GM12891 (cell line): ENCODE data around the gene UGT1A4.

Source experiments
- DNase-seq: peaks from one replicate; pipeline ENCODE4 v3.0.0; 2011; ENCODE audit warnings: low spot score; ENCODE audit not compliant: insufficient read length
- FAIRE-seq: peaks from 2 replicates; lab custom pipeline; 2011; peaks lifted over from hg19 to GRCh38; lab: Jason Lieb, UNC
- PAX5 ChIP-seq: IDR thresholded peaks from 2 replicates; pipeline ENCODE4 v1.6.1; 2011; ENCODE audit warnings: low read length, moderate library complexity, mild to moderate bottlenecking; ENCODE audit not compliant: insufficient read depth, severe bottlenecking
- POLR2A ChIP-seq: IDR thresholded peaks from 2 replicates; pipeline ENCODE4 v1.6.1; 2011; ENCODE audit warnings: low read depth, low read length, control low read depth
- POLR2AphosphoS5 ChIP-seq: IDR thresholded peaks from 2 replicates; pipeline ENCODE4 v1.6.1; 2011; ENCODE audit warnings: low read depth, low read length, control low read depth
- POU2F2 ChIP-seq: IDR thresholded peaks from 2 replicates; pipeline ENCODE4 v1.6.1; 2011; ENCODE audit warnings: low read depth, mild to moderate bottlenecking, control low read depth, low read length, moderate library complexity
- SPI1 ChIP-seq: IDR thresholded peaks from 2 replicates; pipeline ENCODE4 v1.6.1; 2011; ENCODE audit warnings: low read depth, low read length, control low read depth
- TAF1 ChIP-seq: IDR thresholded peaks from 2 replicates; pipeline ENCODE4 v1.6.1; 2011; ENCODE audit warnings: low read depth, low read length, control low read depth

Gene UGT1A4

DNA sequence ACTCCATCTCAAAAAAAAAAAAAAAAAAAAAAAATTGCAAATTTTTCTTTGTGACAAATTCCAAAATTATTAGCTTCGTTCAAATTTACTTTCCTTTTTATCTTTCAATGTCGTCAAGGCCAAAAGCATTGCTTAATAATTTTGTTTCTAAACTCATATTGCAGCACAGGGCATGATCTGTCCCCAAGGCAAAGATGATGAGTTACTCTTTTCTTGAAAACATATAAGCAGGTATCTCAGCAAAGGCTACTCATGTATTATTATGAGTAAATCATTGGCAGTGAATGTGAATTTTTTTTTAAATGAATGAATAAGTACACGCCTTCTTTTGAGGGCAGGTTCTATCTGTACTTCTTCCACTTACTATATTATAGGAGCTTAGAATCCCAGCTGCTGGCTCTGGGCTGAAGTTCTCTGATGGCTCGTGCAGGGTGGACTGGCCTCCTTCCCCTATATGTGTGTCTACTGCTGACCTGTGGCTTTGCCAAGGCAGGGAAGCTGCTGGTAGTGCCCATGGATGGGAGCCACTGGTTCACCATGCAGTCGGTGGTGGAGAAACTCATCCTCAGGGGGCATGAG, 36.9 kb upstream of the UGT1A4 start, which contains the start of gene UGT1A7:
Gene UGT1A7, plus strand, starts transcription at position 381 of the 579 bp plus-strand sequence. Its CDS starts 37 bp downstream, at position 418.
- TF ChIP-seq TAF1 (no peak), POLR2AphosphoS5 (no peak), POLR2A (no peak), POU2F2 (no peak), PAX5 (no peak), SPI1 (no peak)
- no peak for FAIRE-seq
- DNase-seq: no peak

DNA sequence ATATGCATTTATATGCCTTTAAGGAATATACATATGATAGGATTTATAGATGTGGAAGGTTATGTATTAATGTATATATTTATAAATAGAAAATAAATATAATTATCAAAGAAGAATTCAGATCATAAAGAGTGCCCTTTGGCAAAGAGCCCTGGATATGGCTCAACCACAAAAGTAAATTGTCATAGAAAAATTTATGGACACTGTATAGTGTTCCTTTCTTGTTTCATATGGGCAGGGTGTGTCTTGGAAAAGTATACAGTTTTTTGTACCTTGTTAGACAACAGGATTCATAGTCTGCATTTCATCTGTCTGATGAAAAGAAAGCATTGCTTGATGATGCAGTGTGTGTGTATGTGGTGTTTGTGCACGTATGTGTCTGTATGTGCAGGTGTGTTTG, 33.9 kb upstream of the UGT1A4 start:
- TF ChIP-seq PAX5 (no peak), POU2F2 (no peak), SPI1 (no peak), TAF1 (no peak), POLR2A (no peak), POLR2AphosphoS5 (no peak)
- no peak for DNase-seq
- no peak for FAIRE-seq

DNA sequence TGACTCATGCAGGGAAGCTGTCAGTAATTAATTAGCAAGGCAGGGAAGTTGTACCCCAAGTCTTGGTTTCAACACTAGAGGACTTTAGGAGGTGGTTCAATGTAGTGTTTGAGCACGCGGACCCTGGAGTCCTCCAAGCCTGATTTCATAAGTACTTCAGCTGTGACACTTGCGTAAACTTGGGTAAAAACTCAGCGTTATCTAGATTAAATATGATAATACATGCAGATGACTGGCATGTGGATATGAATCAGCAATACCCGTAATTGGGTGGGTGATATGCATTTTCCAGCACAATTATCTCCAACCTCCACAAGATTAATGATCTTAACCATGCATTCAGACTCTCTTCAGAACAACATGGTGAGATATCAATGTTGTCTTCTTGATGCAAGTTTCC, 31.6 kb upstream of the UGT1A4 start:
- FAIRE-seq (no peak), DNase-seq (no peak)
- TF ChIP-seq TAF1: no peak
- TF ChIP-seq POLR2A: no peak
- TF ChIP-seq SPI1: no peak
- no peak for TF ChIP-seq POU2F2
- no peak for TF ChIP-seq PAX5
- no peak for TF ChIP-seq POLR2AphosphoS5

DNA sequence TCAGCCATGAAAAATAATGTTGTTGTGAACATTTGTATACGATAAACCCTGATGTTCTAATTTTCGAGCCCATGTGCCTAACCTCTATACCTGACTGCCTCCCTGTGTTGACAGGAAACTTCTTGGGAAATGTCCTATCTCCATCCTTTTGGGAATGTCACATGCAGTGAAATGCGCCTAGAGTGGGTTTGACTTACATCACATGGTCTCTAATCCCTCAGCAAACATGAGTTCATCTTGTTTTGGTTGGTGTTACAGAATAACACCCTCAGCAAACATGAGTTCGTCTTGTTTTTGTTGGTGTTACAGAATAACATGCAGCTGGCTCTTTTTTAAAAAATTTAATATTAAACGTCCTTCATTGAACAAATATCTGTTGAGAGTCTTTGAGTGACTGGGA, 30.2 kb upstream of the UGT1A4 start:
- TF ChIP-seq POU2F2: no peak
- DNase-seq: no peak
- no peak for FAIRE-seq

DNA sequence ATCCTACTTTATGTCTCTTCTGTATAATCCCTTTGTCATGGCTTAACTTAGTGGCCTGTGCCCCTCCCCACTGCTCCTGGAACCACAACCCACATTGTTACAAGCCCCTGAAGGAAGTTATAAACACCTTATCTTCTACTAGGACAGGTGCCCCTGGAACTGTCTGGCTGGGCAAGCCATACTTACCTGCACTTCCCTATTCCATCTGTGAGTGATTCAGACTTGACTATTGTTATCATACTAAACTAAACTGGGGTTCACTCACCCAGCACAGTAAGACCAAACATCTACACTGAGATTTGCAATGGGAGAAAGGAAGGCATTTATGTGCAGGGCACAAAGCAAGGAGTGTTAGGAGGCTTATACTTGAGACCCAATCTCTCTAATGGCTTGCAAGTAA, 29.5 kb upstream of the UGT1A4 start:
- TF ChIP-seq POLR2AphosphoS5: no peak
- TF ChIP-seq TAF1: no peak
- TF ChIP-seq POLR2A: no peak
- no peak for TF ChIP-seq POU2F2
- no peak for TF ChIP-seq SPI1
- TF ChIP-seq PAX5: no peak
- FAIRE-seq (no peak), DNase-seq (no peak)

DNA sequence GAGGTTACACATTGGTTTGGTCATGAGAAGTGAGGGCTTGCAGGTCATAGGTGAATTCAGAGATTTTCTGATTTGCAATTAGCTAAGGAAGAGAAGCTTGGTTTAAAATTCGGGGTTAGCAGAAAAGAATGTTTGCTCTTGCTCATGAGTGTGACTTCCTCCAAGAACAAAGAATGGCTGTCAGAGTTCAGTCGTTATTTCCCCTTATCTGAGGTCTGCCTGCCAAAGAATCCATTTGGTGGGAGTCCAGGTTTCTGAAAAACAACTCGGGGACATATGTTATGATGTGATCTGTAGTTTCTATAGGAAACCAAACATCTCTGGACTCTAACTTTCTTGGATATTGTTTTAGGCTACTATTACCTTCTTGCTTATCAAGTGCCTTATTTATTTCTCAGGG, 29.0 kb upstream of the UGT1A4 start:
- no peak for FAIRE-seq
- no peak for TF ChIP-seq POLR2A
- TF ChIP-seq PAX5: no peak
- no peak for TF ChIP-seq TAF1
- no peak for TF ChIP-seq POLR2AphosphoS5
- TF ChIP-seq SPI1: no peak
- no peak for TF ChIP-seq POU2F2
- no peak for DNase-seq

DNA sequence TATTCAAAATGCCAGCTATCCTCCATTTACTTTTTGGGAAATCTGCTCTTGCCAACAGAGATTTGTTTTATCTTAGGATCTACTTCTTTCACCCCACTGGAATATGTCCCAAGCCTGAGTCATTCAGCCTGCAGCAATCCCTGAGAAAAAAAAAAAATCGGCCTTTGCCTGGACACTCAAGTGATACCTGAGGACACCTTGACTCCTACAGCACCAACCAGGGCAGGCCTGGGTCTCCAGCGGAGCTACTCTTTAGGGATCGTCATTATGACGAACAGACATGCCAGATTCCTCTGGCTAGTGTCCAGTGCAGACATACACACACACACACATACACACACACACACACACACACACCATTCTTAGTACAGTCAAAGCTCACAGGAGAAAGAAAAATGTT, 28.1 kb upstream of the UGT1A4 start:
- TF ChIP-seq PAX5 (no peak), POLR2A (no peak), TAF1 (no peak), SPI1 (no peak), POU2F2 (no peak), POLR2AphosphoS5 (no peak)
- no peak for DNase-seq
- FAIRE-seq: no peak

DNA sequence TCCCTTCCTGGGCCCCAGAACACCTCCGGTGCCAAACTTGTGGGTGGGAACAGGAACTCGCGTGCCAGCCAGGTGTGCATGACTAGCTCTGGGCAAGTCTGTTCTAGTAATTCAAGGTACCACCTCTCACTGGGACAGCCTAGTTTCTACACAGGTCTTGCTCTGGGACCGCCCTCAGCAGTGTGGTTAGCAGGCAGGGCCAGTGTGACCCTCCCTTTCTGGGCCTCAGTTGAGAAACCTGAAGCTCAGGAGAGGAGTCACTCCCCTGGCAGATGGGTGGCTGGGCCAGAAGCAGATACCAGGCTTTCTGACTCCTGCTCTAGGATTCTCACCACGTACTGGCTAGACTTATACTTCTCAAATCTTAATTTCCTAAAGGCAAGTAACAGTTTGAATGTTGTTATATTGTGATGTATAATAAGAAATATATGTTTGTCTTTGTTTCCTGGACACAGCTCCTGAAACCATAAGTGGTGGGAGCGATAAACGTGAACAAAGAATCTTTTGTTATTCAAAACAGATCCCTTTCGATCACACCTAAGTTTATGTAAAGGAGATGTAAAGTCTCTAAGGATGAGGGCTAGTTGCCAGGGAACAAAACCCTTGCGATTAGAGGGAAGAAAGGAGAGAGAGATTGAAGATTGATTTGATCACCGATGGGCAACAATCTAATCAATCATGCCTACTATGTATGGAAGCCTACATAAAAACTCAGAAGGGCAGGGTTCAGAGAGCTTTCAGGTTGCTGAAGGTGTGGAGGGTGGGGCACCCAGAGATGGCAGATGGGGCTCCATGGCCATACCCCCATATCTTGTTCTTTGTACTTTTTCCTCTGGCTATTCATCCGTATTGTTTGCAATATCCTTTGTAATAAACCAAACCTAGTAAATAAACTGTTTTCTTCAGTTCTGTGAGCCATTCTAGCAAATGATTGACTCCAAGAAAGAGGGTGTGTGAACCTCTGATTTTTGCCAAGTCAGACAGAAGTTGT, 26.8 kb upstream of the UGT1A4 start:
- TF ChIP-seq POLR2AphosphoS5 (no peak), POLR2A (no peak), SPI1 (no peak), PAX5 (no peak), POU2F2 (no peak), TAF1 (no peak)
- FAIRE-seq (no peak), DNase-seq (no peak)

DNA sequence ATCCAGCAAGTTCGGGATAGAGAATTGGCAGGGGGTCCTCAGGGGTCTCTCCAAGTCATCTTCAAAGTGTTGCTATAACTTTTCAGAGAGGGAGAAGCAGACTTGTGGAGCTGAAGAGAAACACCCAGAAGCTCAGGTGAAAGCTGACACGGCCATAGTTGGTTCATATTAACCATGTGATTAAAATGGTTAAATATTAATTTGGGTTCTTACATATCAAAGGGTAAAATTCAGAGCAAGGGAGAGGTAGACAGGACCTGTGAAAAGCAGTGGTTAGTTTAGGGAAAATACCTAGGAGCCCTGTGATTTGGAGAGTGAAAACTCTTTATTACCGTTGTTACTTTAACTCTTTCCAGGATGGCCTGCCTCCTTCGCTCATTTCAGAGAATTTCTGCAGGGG, 25.9 kb upstream of the UGT1A4 start, which contains the start of gene UGT1A6:
Gene UGT1A6, plus strand, starts transcription at position 243 of the 400 bp plus-strand sequence. Its CDS starts 115 bp downstream, at position 358.
- DNase-seq: no peak
- FAIRE-seq: no peak
- TF ChIP-seq POLR2A (no peak), POLR2AphosphoS5 (no peak), PAX5 (no peak), SPI1 (no peak), POU2F2 (no peak), TAF1 (no peak)

DNA sequence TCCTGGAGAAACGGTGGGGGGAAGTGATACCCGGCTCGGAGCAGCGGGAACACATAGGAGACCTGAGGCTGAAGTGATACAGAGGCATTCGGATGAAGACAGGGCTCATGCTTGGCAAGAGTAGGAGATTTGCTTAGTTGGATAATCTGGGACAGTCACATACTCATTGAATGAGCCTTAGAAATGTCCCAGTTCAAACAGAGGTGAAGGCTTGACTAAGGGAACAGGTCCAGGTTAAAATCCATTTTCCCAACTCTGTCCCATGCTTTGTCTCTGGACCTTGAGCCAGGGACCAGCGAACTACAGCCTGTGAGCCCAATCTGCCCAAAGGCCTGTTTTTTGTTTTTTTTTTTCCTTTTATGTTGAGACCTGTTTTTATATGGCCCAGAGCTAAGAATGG, 24.6 kb upstream of the UGT1A4 start:
- FAIRE-seq: no peak
- no peak for TF ChIP-seq POU2F2
- no peak for TF ChIP-seq POLR2A
- TF ChIP-seq PAX5: no peak
- TF ChIP-seq SPI1: no peak
- TF ChIP-seq POLR2AphosphoS5: no peak
- TF ChIP-seq TAF1: no peak
- no peak for DNase-seq
